IMR-90 (cell line): ENCODE results near the gene CYSRT1. TPM values are rescaled to one million over a fixed set of nuclear protein-coding genes. Genes with fewer than 3 reads are reported as not detected.

Experiments used
- ATAC-seq: fragments of 200-7000 bp; cut with Tn5 transposase; 2 replicates; pipeline ENCODE4 v1.9.1; 2020; ENCODE audit warnings: low read depth, mild to moderate bottlenecking, moderate library complexity
- BruUV-seq: library from RNA; stranded (reverse); fragments of 400-500 nt; replicated peaks from 2 replicates; lab custom pipeline; 2021; lab: Mats Ljungman, UMichigan
- CTCF ChIA-PET: fragments of 300-600 bp; formaldehyde crosslinking; extraction: SDS; loops from one replicate; lab custom pipeline; 2021; ENCODE audit warnings: antibody characterized with exemption; lab: Yijun Ruan, JAX
- POLR2A ChIA-PET: fragments of 300-600 bp; sonication (Branson Sonifier 250); formaldehyde crosslinking; loops from one replicate; lab custom pipeline; 2022; ENCODE audit warnings: antibody characterized with exemption; ENCODE audit not compliant: unreplicated experiment; lab: Charles Lee
- DNase-seq: peaks from one replicate; pipeline ENCODE4 v3.0.0; 2013
- H2AFZ ChIP-seq: replicated peaks from 2 replicates; pipeline ENCODE3; 2013; ENCODE audit warnings: low read length, mild to moderate bottlenecking; ENCODE audit not compliant: poor library complexity
- H2AK5ac ChIP-seq: 2 replicates; pipeline ENCODE4 v1.6.1; 2013; ENCODE audit warnings: low read depth, low read length, inconsistent platforms
- H2AK9ac ChIP-seq: replicated peaks from 2 replicates; pipeline ENCODE3; 2013; ENCODE audit warnings: mild to moderate bottlenecking, low read depth, low read length, moderate library complexity; ENCODE audit not compliant: poor library complexity
- H2BK120ac ChIP-seq: 2 replicates; pipeline ENCODE4 v1.6.1; 2013; ENCODE audit warnings: low read depth, low read length, inconsistent platforms
- H2BK15ac ChIP-seq: 3 replicates; pipeline ENCODE4 v1.6.1; 2013; ENCODE audit warnings: low read depth, low read length, inconsistent platforms
- H2BK20ac ChIP-seq: 2 replicates; pipeline ENCODE4 v1.6.1; 2013; ENCODE audit warnings: low read depth, mild to moderate bottlenecking, inconsistent platforms, low read length, moderate library complexity
- H2BK5ac ChIP-seq: 2 replicates; pipeline ENCODE4 v1.6.1; 2013; ENCODE audit warnings: mild to moderate bottlenecking, low read depth, low read length, inconsistent platforms; ENCODE audit not compliant: poor library complexity, severe bottlenecking
- H3K14ac ChIP-seq: replicated peaks from 2 replicates; pipeline ENCODE4 v1.6.1; 2013; ENCODE audit warnings: low read depth, low read length, inconsistent platforms
- H3K18ac ChIP-seq: 2 replicates; pipeline ENCODE4 v1.6.1; 2013; ENCODE audit warnings: low read depth, low read length, control low read depth
- H3K23ac ChIP-seq: 2 replicates; pipeline ENCODE4 v1.6.1; 2013; ENCODE audit warnings: low read depth, low read length, inconsistent platforms
- H3K27ac ChIP-seq: 2 replicates; pipeline ENCODE4 v1.5.1; 2013; ENCODE audit warnings: mild to moderate bottlenecking, control low read depth, low read length; ENCODE audit not compliant: insufficient read depth
- H3K27me3 ChIP-seq: 2 replicates; pipeline ENCODE4 v1.6.1; 2013; ENCODE audit warnings: low read length; ENCODE audit not compliant: control insufficient read depth, insufficient read depth
- H3K36me3 ChIP-seq: 2 replicates; pipeline ENCODE4 v1.6.1; 2013; ENCODE audit warnings: low read length, mixed read lengths; ENCODE audit not compliant: control insufficient read depth, insufficient read depth
- H3K4ac ChIP-seq: 2 replicates; pipeline ENCODE4 v1.6.1; 2013; ENCODE audit warnings: low read depth, low read length, inconsistent platforms
- H3K4me1 ChIP-seq: 2 replicates; pipeline ENCODE4 v1.6.1; 2013; ENCODE audit warnings: low read length, mixed read lengths; ENCODE audit not compliant: control insufficient read depth, insufficient read depth
- H3K4me2 ChIP-seq: 2 replicates; pipeline ENCODE4 v1.6.1; 2013; ENCODE audit warnings: low read depth, mild to moderate bottlenecking, control low read depth, low read length, moderate library complexity
- H3K4me3 ChIP-seq: 2 replicates; pipeline ENCODE4 v1.5.1; 2013; ENCODE audit warnings: low read depth, mild to moderate bottlenecking, control low read depth, low read length, moderate library complexity; ENCODE audit not compliant: insufficient read depth
- H3K56ac ChIP-seq: 2 replicates; pipeline ENCODE4 v1.6.1; 2013; ENCODE audit warnings: low read length, inconsistent platforms; ENCODE audit not compliant: insufficient read depth; ENCODE audit errors: extremely low read depth
- H3K79me1 ChIP-seq, 2 experiments: 2 replicates each; pipeline ENCODE4 v1.6.1; 2013; ENCODE audit warnings: low read length in 2 of 2, inconsistent platforms in 1 of 2, low read depth in 1 of 2
- H3K9ac ChIP-seq: 2 replicates; pipeline ENCODE4 v1.6.1; 2013; ENCODE audit warnings: low read depth, low read length, control low read depth
- H3K9me1 ChIP-seq: 2 replicates; pipeline ENCODE4 v1.6.1; 2013; ENCODE audit warnings: low read length, inconsistent platforms; ENCODE audit not compliant: insufficient read depth
- H3K9me3 ChIP-seq: 2 replicates; pipeline ENCODE4 v1.6.1; 2013; ENCODE audit warnings: low read length; ENCODE audit not compliant: control insufficient read depth, insufficient read depth
- H4K20me1 ChIP-seq: 2 replicates; pipeline ENCODE4 v1.6.1; 2013; ENCODE audit warnings: low read length, inconsistent platforms; ENCODE audit not compliant: insufficient read depth
- H4K5ac ChIP-seq: 2 replicates; pipeline ENCODE4 v1.6.1; 2013; ENCODE audit warnings: mild to moderate bottlenecking, low read depth, low read length, control low read depth
- H4K8ac ChIP-seq, 2 experiments: 2 replicates each; pipeline ENCODE4 v1.6.1; 2013; ENCODE audit warnings: low read depth in 2 of 2, low read length in 2 of 2, control low read depth in 1 of 2, inconsistent platforms in 1 of 2
- H4K91ac ChIP-seq: 2 replicates; pipeline ENCODE4 v1.6.1; 2013; ENCODE audit warnings: low read depth, low read length, inconsistent platforms; ENCODE audit not compliant: insufficient read depth
- BHLHE40 ChIP-seq: fragments of 150-350 bp; IDR thresholded peaks from 2 replicates; pipeline ENCODE4 v1.6.1; 2016; ENCODE audit warnings: mild to moderate bottlenecking, low read depth, low read length
- CHD1 ChIP-seq: IDR thresholded peaks from 2 replicates; pipeline ENCODE4 v1.6.1; 2012; ENCODE audit warnings: low read depth, low read length, improper control_type of control experiment
- POLR2A ChIP-seq: IDR thresholded peaks from 2 replicates; pipeline ENCODE4 v1.6.1; 2012; ENCODE audit warnings: mild to moderate bottlenecking, low read depth, low read length
- RFX5 ChIP-seq: IDR thresholded peaks from 2 replicates; pipeline ENCODE4 v1.8.0; 2012; ENCODE audit warnings: low read depth, mild to moderate bottlenecking, low read length, moderate library complexity
- WGBS, 2 experiments: methylation state at CpG; one replicate each; pipeline versions ENCODE4 v1.1.5 to v1.1.7; 2013; ENCODE audit warnings: missing lambda C conversion rate in 2 of 2; ENCODE audit not compliant: insufficient read length in 1 of 2; ENCODE audit errors: extremely low coverage in 2 of 2; 5-methylcytosine and 5-hydroxymethylcytosine counted together
- dilution Hi-C: fragments of 300-500 bp; cut with HindIII; formaldehyde crosslinking; loops from one replicate; pipeline ENCODE4 v1.14.3; 2018; ENCODE audit warnings: low sequenced_read_pairs; ENCODE audit not compliant: unreplicated experiment
- in situ Hi-C: fragments of 300-500 bp; cut with MboI; formaldehyde crosslinking; loops from 3 replicates; pipeline ENCODE4 v1.14.3; 2019; ENCODE audit warnings: low sequenced_read_pairs, inconsistent platforms, mixed read lengths
- intact Hi-C: fragments of 100-400 bp; cut with micrococcal nuclease; formaldehyde crosslinking; loops from 2 replicates; pipeline ENCODE4 v1.10.0; 2022
- polyA plus RNA-seq, 3 experiments: library from polyadenylated mRNA; depleted of rRNA; stranded (reverse); fragments of >200 nt; gene quantifications; 2 replicates each; pipeline ENCODE4 v1.2.3, GENCODE V29; 2012; ENCODE audit warnings: low replicate concordance in 1 of 3
- total RNA-seq: library from RNA; depleted of rRNA; stranded (reverse); fragments of >200 nt; gene quantifications from 2 replicates; pipeline ENCODE4 v1.2.3, GENCODE V29; 2012

CYSRT1 gene
- total and polyA plus RNA-seq, 2 of the 4 experiments (the other 2 are of a cell fraction), result 0.18 to 0.84 TPM

GRCh38 chr9:137243626-137244485 is 18.9 kb downstream of the CYSRT1 start:
- no peak for ATAC-seq
- Histone ChIP-seq H2BK120ac (no peak overlapping the region), H2AK5ac (0 out of 2 replicates have a peak overlapping the region, but pooled peaks have one; percentile 3), H3K4ac (no peak overlapping the region; the same call in 1 of the 2 replicates), H3K4me1 (peaks cover 8% of the 10 kb centered on the region; the same call in 1 of the 2 replicates), H3K9me3 (no peaks in the 10 kb centered on the region), H3K27ac (no peak overlapping the region), H3K56ac (no peak overlapping the region), H4K5ac (no peak overlapping the region), H3K9ac (no peak overlapping the region), H3K18ac (no peak overlapping the region), H3K9me1 (peaks cover 4% of the 10 kb centered on the region), H3K36me3 (peaks cover 19% of the 10 kb centered on the region), H2BK20ac (no peak overlapping the region), H4K20me1 (peaks cover 33% of the 10 kb centered on the region), H3K14ac (no peak overlapping the region), H3K23ac (peak overlapping the region; percentile 64; the same call in 1 of the 2 replicates), H3K4me2 (no peak overlapping the region), H2AK9ac (peak overlapping the region; percentile 81), H2BK5ac (no peak overlapping the region), H3K4me3 (no peak overlapping the region), H4K8ac (no peak overlapping the region; a peak in 1 of 4 replicates), H3K27me3 (no peaks in the 10 kb centered on the region), H3K79me1 (peaks cover 3 to 31% of the 10 kb centered on the region in 2 experiments; a peak in 3 of 4 replicates), H2AFZ (peak overlapping the region; percentile 32), H2BK15ac (no peak overlapping the region), H4K91ac (no peak overlapping the region)
- intact Hi-C loops (no loop called here), in situ Hi-C loops (no loop called here), dilution Hi-C loops (no loop called here)
- 52% methylated on average over 6 of the region's 15 CpGs; no CpG with 5 or more reads in 1 of the 2 experiments for WGBS, 2 experiments
- DNase-seq, result no peak
- no TSS peak for BruUV-seq
- TF ChIP-seq BHLHE40 (no peak), RFX5 (no peak), CHD1 (no peak), POLR2A (no peak)
- ChIA-PET POLR2A (interaction anchor here (1.9 kb wide), 1 partner anchor 11 kb away, joined by 9 read pairs; the partner anchor contains the start of gene NELFB), CTCF (no interaction called here)
